HG02981 (cell line): ENCODE measurements around the gene PRICKLE1.

Source experiments
- ATAC-seq: cut with Tn5 transposase; IDR thresholded peaks from one replicate; pipeline ENCODE4 v1.9.1; 2021; ENCODE audit warnings: mild to moderate bottlenecking, moderate library complexity; ENCODE audit not compliant: unreplicated experiment

PRICKLE1 gene

GRCh38 chr12:42496886-42497285, 92.7 kb downstream of the PRICKLE1 start:
- ATAC-seq = no peak

GRCh38 chr12:42495244-42495643, 94.3 kb downstream of the PRICKLE1 start:
- ATAC-seq = no peak

GRCh38 chr12:42492267-42492666, 97.3 kb downstream of the PRICKLE1 start:
- ATAC-seq = no peak

GRCh38 chr12:42490261-42490842, 99.2 kb downstream of the PRICKLE1 start:
- ATAC-seq = no peak

GRCh38 chr12:42486407-42486806, 103.1 kb downstream of the PRICKLE1 start:
- ATAC-seq = no peak

GRCh38 chr12:42485823-42486222, 103.7 kb downstream of the PRICKLE1 start:
- no peak for ATAC-seq

- ATAC-seq = no peak
Observed at GRCh38 chr12:42484996-42485395, 104.5 kb downstream of the PRICKLE1 start.

GRCh38 chr12:42483521-42483790, 106.1 kb downstream of the PRICKLE1 start:
- ATAC-seq = peak; percentile 14

GRCh38 chr12:42482748-42483520, 106.6 kb downstream of the PRICKLE1 start:
- ATAC-seq = peak; percentile 71

GRCh38 chr12:42482041-42482747, 107.4 kb downstream of the PRICKLE1 start:
- ATAC-seq = no peak

GRCh38 chr12:42481368-42481767, 108.2 kb downstream of the PRICKLE1 start:
- no peak for ATAC-seq

- ATAC-seq = no peak
Observed at GRCh38 chr12:42477941-42478340, 111.6 kb downstream of the PRICKLE1 start.

GRCh38 chr12:42475106-42475505, 114.4 kb downstream of the PRICKLE1 start:
- no peak for ATAC-seq

- ATAC-seq = no peak
Observed at GRCh38 chr12:42474391-42474790, 115.2 kb downstream of the PRICKLE1 start.

- no peak for ATAC-seq
Observed at GRCh38 chr12:42473561-42473960, 116.0 kb downstream of the PRICKLE1 start.

- no peak for ATAC-seq
Observed at GRCh38 chr12:42473130-42473529, 116.4 kb downstream of the PRICKLE1 start.

- ATAC-seq = no peak
Observed at GRCh38 chr12:42472376-42472775, 117.2 kb downstream of the PRICKLE1 start.

- peak; percentile 97 for ATAC-seq
Observed at GRCh38 chr12:42469355-42470175, 120.0 kb downstream of the PRICKLE1 start.

GRCh38 chr12:42468921-42469320, 120.6 kb downstream of the PRICKLE1 start:
- peak; percentile 3 for ATAC-seq

- ATAC-seq = no peak
Observed at GRCh38 chr12:42468341-42468821, 121.2 kb downstream of the PRICKLE1 start.

- no peak for ATAC-seq
Observed at GRCh38 chr12:42463671-42464070, 125.9 kb downstream of the PRICKLE1 start.
